NCI-H2196 treated with DMSO at 0.1 percent for 48 hours (cell line): ENCODE measurements around the gene LMO3.
"Not testable (repeated sequence)": the region's sequence is repeated elsewhere in the genome, so short reads cannot be mapped to it uniquely, and the experiment has no call there.

ENCODE experiments used
- DNase-seq: peaks from one replicate; lab custom pipeline; 2025; ENCODE audit not compliant: unreplicated experiment; lab: John Stamatoyannopoulos, UW

Gene LMO3

DNA sequence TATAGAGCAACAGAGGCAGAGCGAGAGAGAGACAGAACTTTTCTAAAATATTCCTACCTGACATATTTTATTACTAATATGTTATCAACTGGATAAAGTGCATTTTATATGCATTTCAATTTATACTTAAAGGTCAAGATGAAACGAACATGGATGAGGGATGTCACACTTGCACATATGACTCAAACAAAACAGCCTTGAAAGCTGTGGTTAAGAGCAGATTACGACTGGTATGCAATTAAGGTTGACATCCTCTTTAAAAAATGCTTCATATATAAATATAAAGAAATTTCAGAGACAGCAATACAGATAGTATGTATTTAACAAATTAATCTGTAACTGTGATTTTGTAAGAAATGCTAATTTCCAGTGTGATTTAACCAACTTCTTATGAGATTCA lies 52.5 kb downstream of the LMO3 start:
- DNase-seq = no peak

DNA sequence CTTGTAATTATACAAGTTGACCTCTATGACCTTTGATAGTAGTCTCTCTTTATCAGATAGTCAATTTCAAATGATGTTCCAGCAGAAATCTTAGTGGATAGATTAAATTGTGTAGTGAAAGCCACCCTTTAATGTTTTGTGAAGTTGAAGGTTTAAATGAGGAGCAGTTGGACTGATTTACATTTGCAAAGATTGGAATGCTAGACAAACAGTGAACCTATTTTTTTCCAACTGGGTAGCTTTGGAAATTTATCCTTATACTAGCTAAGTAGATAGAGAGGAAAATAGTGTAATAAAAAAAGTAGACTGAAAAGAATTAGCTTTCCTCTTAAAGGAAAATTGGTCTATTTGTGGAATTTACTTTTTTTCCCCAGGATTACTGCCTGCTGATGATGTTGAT lies 53.7 kb downstream of the LMO3 start:
- DNase-seq = no peak

GRCh38 chr12:16545836-16546235 lies 60.1 kb downstream of the LMO3 start:
- DNase-seq = no peak

DNA sequence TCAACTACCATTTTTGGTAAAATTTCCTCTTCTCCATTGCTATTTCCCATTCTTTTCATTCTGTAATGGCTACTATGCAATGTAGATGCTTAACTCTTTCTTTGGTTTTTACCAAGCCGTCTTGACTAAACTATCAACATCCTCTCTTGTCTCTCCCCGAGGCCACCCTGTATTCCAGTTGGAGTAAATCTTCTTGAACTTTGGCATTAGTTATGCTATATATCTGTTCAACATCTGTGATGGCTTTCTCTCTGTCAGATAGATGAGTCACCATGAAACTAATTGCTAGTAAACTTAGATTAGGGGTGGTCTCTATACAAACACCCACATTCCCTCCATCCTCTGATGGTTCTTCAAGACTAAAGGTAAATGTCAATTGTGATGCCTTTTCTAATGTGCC lies 63.4 kb downstream of the LMO3 start:
- no peak for DNase-seq

- DNase-seq = not testable (repeated sequence)
These were observed 68.3 kb downstream of the LMO3 start for GRCh38 chr12:16537652-16538051.

DNA sequence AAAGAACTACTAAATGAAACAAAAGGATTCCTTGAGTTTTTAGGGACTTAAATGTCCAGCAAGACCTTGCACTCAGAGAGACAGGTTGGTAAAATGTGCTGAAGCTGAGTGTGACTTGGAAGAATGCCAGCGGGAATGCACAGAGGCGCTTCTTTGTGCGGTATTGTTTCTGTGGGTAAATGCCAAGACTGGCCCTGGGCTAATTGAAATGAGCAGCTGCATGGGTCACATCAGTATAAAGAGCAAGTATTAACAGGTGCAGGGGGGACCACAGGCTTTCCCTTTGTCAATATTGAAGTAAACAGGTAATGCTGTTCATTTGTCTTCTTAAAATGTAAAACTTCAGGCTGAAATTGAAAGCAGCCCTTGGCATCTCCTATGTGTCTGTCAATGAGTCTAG lies 74.3 kb downstream of the LMO3 start:
- DNase-seq = peak; percentile 56

DNA sequence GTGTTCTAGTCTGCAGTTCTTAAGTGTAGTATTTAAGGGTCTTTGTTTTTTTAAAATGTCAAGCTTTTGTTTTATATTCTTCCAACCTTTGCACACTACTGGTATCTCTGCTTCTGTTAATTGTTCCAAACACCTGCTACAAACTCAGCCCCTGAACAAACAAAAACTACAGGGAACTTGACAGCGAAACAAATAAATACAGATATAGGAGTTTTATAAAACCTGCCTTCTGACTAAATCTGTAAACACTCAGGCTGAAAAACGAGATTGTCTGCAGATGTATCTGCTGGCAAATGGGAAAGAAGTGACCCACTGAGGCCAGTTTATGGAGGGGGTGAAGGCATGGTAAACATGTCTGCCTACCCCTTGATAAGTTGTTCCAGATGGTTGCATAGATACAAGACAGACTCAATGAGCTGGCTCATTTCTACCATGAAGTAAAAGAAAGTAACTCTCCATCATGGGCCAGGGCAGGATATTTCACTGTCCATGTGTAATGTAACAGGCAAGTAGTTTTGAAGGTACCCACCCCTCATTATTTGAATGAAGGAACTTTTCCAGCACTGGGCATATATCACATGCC lies 75.6 kb downstream of the LMO3 start:
- DNase-seq = no peak

DNA sequence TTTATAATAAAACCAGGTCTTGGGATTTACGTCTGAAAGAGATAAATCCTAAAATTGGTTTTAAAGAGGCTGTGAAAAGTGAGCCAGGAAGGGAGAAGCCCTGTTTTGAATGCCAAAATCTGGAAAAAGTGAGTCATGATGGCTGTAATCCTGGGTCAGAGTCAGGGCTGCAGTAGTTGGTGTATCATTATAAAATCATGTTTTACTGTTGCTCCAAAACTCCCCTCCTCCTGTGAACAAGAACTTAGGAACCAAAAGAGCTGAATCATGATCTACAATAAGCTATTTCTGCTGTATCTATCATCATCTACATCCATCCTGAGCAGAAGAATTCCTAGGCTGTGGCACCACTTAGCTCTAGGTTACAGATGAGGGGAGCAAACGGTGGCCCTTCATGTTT lies 79.3 kb downstream of the LMO3 start:
- no peak for DNase-seq

- DNase-seq = no peak
These were observed 81.6 kb downstream of the LMO3 start for GRCh38 chr12:16524378-16524777.

GRCh38 chr12:16523951-16524331 lies 82.0 kb downstream of the LMO3 start:
- DNase-seq = no peak

DNA sequence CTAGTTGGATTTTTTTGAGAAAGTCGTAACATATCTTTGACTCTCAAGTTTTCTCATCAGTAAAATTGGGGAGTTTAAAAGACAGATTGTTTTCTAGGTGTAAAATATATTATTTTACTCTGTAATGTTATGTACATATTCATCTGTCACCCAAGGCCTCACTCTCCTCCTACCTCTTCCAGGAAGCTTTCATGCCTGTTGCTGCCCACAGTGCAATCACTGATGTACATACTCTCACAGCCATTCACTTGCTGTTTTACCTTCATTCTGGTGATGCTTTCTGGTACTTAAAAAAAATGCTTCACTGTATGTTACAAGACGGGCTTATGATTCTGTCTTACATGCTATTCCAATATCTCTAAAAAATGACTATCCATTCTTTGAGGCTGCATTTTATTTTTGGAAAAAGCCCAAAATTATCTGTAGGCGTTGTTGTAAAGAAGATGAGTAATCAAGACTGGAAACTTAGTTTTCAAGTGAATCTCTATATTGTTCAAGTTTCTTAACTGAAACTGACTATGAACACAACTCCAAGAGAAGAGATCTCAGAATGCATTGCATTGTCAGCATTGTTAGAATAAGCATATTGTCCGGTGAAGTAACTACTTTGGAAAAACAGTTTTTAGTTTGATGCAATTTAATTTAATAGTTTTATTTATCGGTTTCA lies 82.5 kb downstream of the LMO3 start:
- no peak for DNase-seq

GRCh38 chr12:16520328-16520727 lies 85.6 kb downstream of the LMO3 start:
- DNase-seq = no peak

DNA sequence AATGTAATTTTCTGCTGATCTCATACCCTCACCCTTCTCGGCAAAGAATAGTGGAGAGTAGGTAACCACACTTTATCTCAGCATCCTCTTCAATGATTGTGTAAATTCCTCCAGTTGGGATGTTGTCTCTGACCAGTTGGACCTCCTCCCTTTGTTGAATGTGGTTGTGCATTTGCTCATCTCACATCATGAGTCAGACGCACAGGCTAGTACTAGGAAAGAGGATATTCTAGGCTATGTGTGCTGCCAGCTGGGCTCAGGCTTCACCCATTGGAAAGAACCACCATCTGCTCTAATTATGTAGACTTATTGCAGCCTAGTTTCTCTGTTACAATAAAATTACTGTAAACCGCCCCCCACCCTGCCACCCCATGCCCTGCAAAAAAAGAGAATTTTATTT lies 90.3 kb downstream of the LMO3 start:
- no peak for DNase-seq

GRCh38 chr12:16513231-16513630 lies 92.7 kb downstream of the LMO3 start:
- DNase-seq = no peak

DNA sequence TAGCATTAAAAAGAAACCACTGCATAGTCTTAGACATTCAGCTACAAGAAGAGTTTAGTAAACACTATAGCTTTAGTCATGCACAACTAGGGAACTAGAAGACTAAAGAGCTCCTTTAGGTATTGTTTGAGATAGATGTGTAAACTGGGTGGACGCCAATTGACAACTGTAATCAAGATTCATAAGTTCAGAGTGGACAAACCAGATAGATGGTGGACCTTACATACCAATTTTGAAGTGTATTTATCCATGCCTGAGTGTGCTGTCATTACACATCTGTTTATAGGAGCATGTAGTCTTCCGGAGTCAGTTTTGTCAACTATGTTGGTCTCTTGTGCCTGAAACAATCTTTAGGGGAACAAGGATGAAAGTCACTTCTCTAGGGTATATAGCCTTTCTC lies 96.6 kb downstream of the LMO3 start:
- no peak for DNase-seq

- no peak for DNase-seq
These were observed 99.6 kb downstream of the LMO3 start for GRCh38 chr12:16506394-16506793.

GRCh38 chr12:16504200-16504599 lies 101.8 kb downstream of the LMO3 start:
- no peak for DNase-seq

- DNase-seq = no peak
These were observed 106.4 kb downstream of the LMO3 start for GRCh38 chr12:16499611-16500010.
